CD4-positive, alpha-beta T cell (primary cell): ENCODE results near the gene DOCK9. TPM values are rescaled to one million over a fixed set of nuclear protein-coding genes. Genes with fewer than 3 reads are reported as not detected.
A peak's percentile ranks its signal among the peaks of the same experiment; 100 is the strongest.

ENCODE experiments used
- ATAC-seq: fragments of 200-7000 bp; cut with Tn5 transposase; one replicate; pipeline ENCODE4 v1.10.0; 2022; ENCODE audit warnings: mild to moderate bottlenecking; ENCODE audit not compliant: poor library complexity
- CTCF ChIA-PET: fragments of 350-600 bp; sonication (Branson Sonifier 250); formaldehyde crosslinking; loops from one replicate; lab custom pipeline; 2021; ENCODE audit warnings: antibody characterized with exemption, inconsistent platforms; lab: Charles Lee
- POLR2A ChIA-PET: fragments of 350-600 bp; sonication (Branson Sonifier 250); formaldehyde crosslinking; loops from one replicate; lab custom pipeline; 2021; ENCODE audit warnings: antibody characterized with exemption, inconsistent platforms; lab: Charles Lee
- DNase-seq, 14 experiments: peaks; one replicate each; pipeline ENCODE4 v3.0.0-alpha.2; 2013 to 2020; ENCODE audit warnings: mixed read lengths in 2 of 14
- H3K27ac ChIP-seq, 2 donors: one replicate each; pipeline versions ENCODE4 v1.5.1 to v1.7.0; 2013; ENCODE audit warnings: low read length in 2 of 2, low read depth in 1 of 2, mild to moderate bottlenecking in 1 of 2
- H3K27me3 ChIP-seq, 2 experiments: 1 replicate in 1 of 2; 2 replicates in 1 of 2; pipeline versions ENCODE4 v1.6.1 to v1.7.0; 2013; ENCODE audit warnings: low read length in 2 of 2, control low read depth in 1 of 2, mild to moderate bottlenecking in 1 of 2, moderate library complexity in 1 of 2; ENCODE audit not compliant: insufficient read depth in 2 of 2, control insufficient read depth in 1 of 2
- H3K36me3 ChIP-seq: one replicate; pipeline ENCODE4 v1.6.1; 2013; ENCODE audit warnings: low read length, control low read depth; ENCODE audit not compliant: insufficient read depth
- H3K4me1 ChIP-seq: one replicate; pipeline ENCODE4 v1.6.1; 2013; ENCODE audit warnings: low read length, control low read depth; ENCODE audit not compliant: insufficient read depth
- H3K4me3 ChIP-seq: one replicate; pipeline ENCODE4 v1.5.1; 2013; ENCODE audit warnings: mild to moderate bottlenecking, low read length, moderate library complexity
- H3K9me3 ChIP-seq, 2 experiments: 1 replicate in 1 of 2; 2 replicates in 1 of 2; pipeline versions ENCODE4 v1.6.1 to v1.7.0; 2013; ENCODE audit warnings: low read length in 2 of 2, mild to moderate bottlenecking in 2 of 2, control low read depth in 1 of 2, moderate library complexity in 1 of 2; ENCODE audit not compliant: control insufficient read depth in 1 of 2, insufficient read depth in 1 of 2
- H3K27ac Mint-ChIP-seq: one replicate; pipeline ENCODE4 v1.8.0; 2020; ENCODE audit warnings: mixed read lengths
- H3K27me3 Mint-ChIP-seq: one replicate; pipeline ENCODE4 v1.8.0; 2021; ENCODE audit warnings: mixed read lengths
- H3K36me3 Mint-ChIP-seq: one replicate; pipeline ENCODE4 v1.8.0; 2021; ENCODE audit warnings: low read depth, mixed read lengths
- H3K4me1 Mint-ChIP-seq: one replicate; pipeline ENCODE4 v1.8.0; 2021; ENCODE audit warnings: low read depth, mixed read lengths
- H3K4me3 Mint-ChIP-seq: one replicate; pipeline ENCODE4 v1.8.0; 2020; ENCODE audit warnings: mild to moderate bottlenecking, mixed read lengths
- H3K9me3 Mint-ChIP-seq: one replicate; pipeline ENCODE4 v1.8.0; 2020; ENCODE audit warnings: mixed read lengths
- CTCF ChIP-seq: fragments of 200-600 bp; IDR thresholded peaks from one replicate; pipeline ENCODE4 v1.8.0; 2022; ENCODE audit warnings: antibody characterized with exemption, mild to moderate bottlenecking
- intact Hi-C, 2 experiments: fragments of 100-400 bp; cut with DNase I in 1 of 2; cut with micrococcal nuclease in 1 of 2; formaldehyde crosslinking; loops; one replicate each; pipeline versions ENCODE4 v1.15.1 to v1.9.0; 2023 to 2025; cut with DNase I, micrococcal nuclease
- total RNA-seq, 174 experiments: library from RNA in 2 of 174; stranded (reverse) in 2 of 174; gene quantifications; one replicate each; pipeline ENCODE4 v1.2.3 and lab custom pipeline; 2021 to 2026

DOCK9 gene
- total RNA-seq, 2 experiments from 2014 or later = 76.3 to 79.3 TPM

GRCh38 chr13:98950705-98951104 is 27.2 kb downstream of the DOCK9 start:
- Mint-ChIP-seq H3K27ac (no peak overlapping the region), H3K4me1 (peaks cover 56% of the 10 kb centered on the region), H3K27me3 (no peaks in the 10 kb centered on the region), H3K9me3 (no peaks in the 10 kb centered on the region), H3K36me3 (peaks cover 50% of the 10 kb centered on the region), H3K4me3 (no peak overlapping the region)
- no peak for ATAC-seq
- Histone ChIP-seq H3K4me3 (no peak overlapping the region), H3K4me1 (peaks cover 5% of the 10 kb centered on the region), H3K27ac (no peak overlapping the region), H3K36me3 (peaks cover 3% of the 10 kb centered on the region), H3K27me3 (no peaks in the 10 kb centered on the region), H3K9me3 (no peaks in the 10 kb centered on the region)
- CTCF ChIA-PET = interaction anchor here (0.6 kb wide), 1 partner anchor 463 kb away, joined by 3 read pairs; no protein-coding TSS in a partner anchor
- DNase-seq = no peak
- intact Hi-C loops = no loop called here
- no peak for TF ChIP-seq CTCF
- POLR2A ChIA-PET = no interaction called here

GRCh38 chr13:98947925-98948324 is 29.9 kb downstream of the DOCK9 start:
- ChIA-PET CTCF (no interaction called here), POLR2A (no interaction called here)
- TF ChIP-seq CTCF = no peak
- no peaks in the 10 kb centered on the region for H3K36me3 ChIP-seq
- H3K9me3 ChIP-seq = no peaks in the 10 kb centered on the region
- DNase-seq (no peak), ATAC-seq (no peak)
- no peaks in the 10 kb centered on the region for H3K9me3 Mint-ChIP-seq
- no peaks in the 10 kb centered on the region for H3K27me3 ChIP-seq
- intact Hi-C loops = no loop called here
- H3K27me3 Mint-ChIP-seq = no peaks in the 10 kb centered on the region
- no peak overlapping the region for H3K27ac ChIP-seq
- peaks cover 31% of the 10 kb centered on the region for H3K36me3 Mint-ChIP-seq
- H3K4me1 ChIP-seq = peaks cover 5% of the 10 kb centered on the region
- no peak overlapping the region for H3K27ac Mint-ChIP-seq
- no peak overlapping the region for H3K4me3 Mint-ChIP-seq
- peaks cover 55% of the 10 kb centered on the region for H3K4me1 Mint-ChIP-seq
- no peak overlapping the region for H3K4me3 ChIP-seq

GRCh38 chr13:98945863-98946605 is 31.8 kb downstream of the DOCK9 start:
- POLR2A ChIA-PET = no interaction called here

More at GRCh38 chr13:98945863-98946605, 31.8 kb downstream of the DOCK9 start:
- H3K4me3 Mint-ChIP-seq = no peak overlapping the region
- no peaks in the 10 kb centered on the region for H3K27me3 Mint-ChIP-seq
- CTCF ChIA-PET = no interaction called here
- no peaks in the 10 kb centered on the region for H3K27me3 ChIP-seq
- no peak overlapping the region for H3K4me3 ChIP-seq
- H3K36me3 Mint-ChIP-seq = peaks cover 20% of the 10 kb centered on the region
- ATAC-seq = no peak
- no peaks in the 10 kb centered on the region for H3K9me3 ChIP-seq
- TF ChIP-seq CTCF = no peak
- no peaks in the 10 kb centered on the region for H3K9me3 Mint-ChIP-seq
- H3K4me1 ChIP-seq = peaks cover 5% of the 10 kb centered on the region
- H3K27ac Mint-ChIP-seq = peak overlapping the region; percentile 67
- H3K27ac ChIP-seq = no peak overlapping the region
- no peak for DNase-seq
- peaks cover 56% of the 10 kb centered on the region for H3K4me1 Mint-ChIP-seq
- intact Hi-C loops = loop anchor here in 1 of 2 experiments (2.0 kb wide), 1 partner anchor 19 kb away; no protein-coding TSS in a partner anchor
- H3K36me3 ChIP-seq = no peaks in the 10 kb centered on the region
